SK-N-MC (cell line): ENCODE results near the gene ZBTB20.

Source experiments
- DNase-seq: peaks from one replicate; pipeline ENCODE4 v3.0.0-alpha.2; 2011; ENCODE audit warnings: low read depth, low spot score
- H3K27ac ChIP-seq: fragments of 200-600 bp; sonication (generic); 2 replicates; pipeline ENCODE4 v1.5.1; 2016; ENCODE audit warnings: mixed run types
- H3K36me3 ChIP-seq: fragments of 200-600 bp; sonication (generic); 2 replicates; pipeline ENCODE4 v1.6.1; 2017; ENCODE audit warnings: antibody characterized with exemption, low read length, mixed read lengths; ENCODE audit not compliant: insufficient read depth
- H3K4me3 ChIP-seq: fragments of 200-600 bp; sonication (generic); 2 replicates; pipeline ENCODE4 v1.5.1; 2016
- H3K9ac ChIP-seq: fragments of 200-600 bp; sonication (generic); 2 replicates; pipeline ENCODE4 v1.8.0; 2017; ENCODE audit warnings: mixed run types, mixed read lengths; ENCODE audit not compliant: insufficient read length
- H3K9me3 ChIP-seq: fragments of 200-600 bp; sonication (generic); 2 replicates; pipeline ENCODE4 v1.6.1; 2017; ENCODE audit warnings: low read depth, mild to moderate bottlenecking, antibody characterized with exemption, low read length, moderate library complexity, mixed read lengths
- EZH2 ChIP-seq: fragments of 200-600 bp; sonication (generic); IDR thresholded peaks from one replicate; pipeline ENCODE4 v1.6.1; 2017; ENCODE audit warnings: antibody characterized with exemption
- FOXP2 ChIP-seq: optimal IDR thresholded peaks from 2 replicates; pipeline ENCODE3; 2011; ENCODE audit warnings: mild to moderate bottlenecking, moderate library complexity; ENCODE audit not compliant: insufficient read depth; ENCODE audit errors: extremely low read length, control extremely low read depth
- POLR2AphosphoS5 ChIP-seq: IDR thresholded peaks from 2 replicates; pipeline ENCODE4 v1.6.1; 2012; ENCODE audit warnings: mild to moderate bottlenecking, low read depth, low read length, borderline replicate concordance

The ZBTB20 gene

GRCh38 chr3:114437897-114438296 is 709.2 kb downstream of the ZBTB20 start:
- H3K9me3 ChIP-seq = no peaks in the 10 kb centered on the region
- DNase-seq = no peak
- no peaks in the 10 kb centered on the region for H3K36me3 ChIP-seq

GRCh38 chr3:114436182-114436581 is 710.9 kb downstream of the ZBTB20 start:
- no peak for DNase-seq
- H3K9me3 ChIP-seq = no peaks in the 10 kb centered on the region
- no peak overlapping the region for H3K4me3 ChIP-seq
- H3K9ac ChIP-seq = no peak overlapping the region
- H3K36me3 ChIP-seq = no peaks in the 10 kb centered on the region
- no peak overlapping the region for H3K27ac ChIP-seq
- TF ChIP-seq POLR2AphosphoS5 = no peak
- no peak for TF ChIP-seq FOXP2
- TF ChIP-seq EZH2 = no peak

More at GRCh38 chr3:114437897-114438296, 709.2 kb downstream of the ZBTB20 start:
- no peak overlapping the region for H3K9ac ChIP-seq
- no peak overlapping the region for H3K4me3 ChIP-seq
- no peak overlapping the region for H3K27ac ChIP-seq
- TF ChIP-seq FOXP2 = no peak
- no peak for TF ChIP-seq POLR2AphosphoS5
- TF ChIP-seq EZH2 = no peak

GRCh38 chr3:114435386-114436115 is 711.5 kb downstream of the ZBTB20 start:
- no peaks in the 10 kb centered on the region for H3K9me3 ChIP-seq

GRCh38 chr3:114432310-114432709 is 714.8 kb downstream of the ZBTB20 start:
- no peaks in the 10 kb centered on the region for H3K9me3 ChIP-seq
- no peak overlapping the region for H3K4me3 ChIP-seq
- no peak for DNase-seq
- no peaks in the 10 kb centered on the region for H3K36me3 ChIP-seq
- TF ChIP-seq EZH2 (no peak), POLR2AphosphoS5 (no peak), FOXP2 (no peak)
- no peak overlapping the region for H3K9ac ChIP-seq
- no peak overlapping the region for H3K27ac ChIP-seq

More at GRCh38 chr3:114435386-114436115, 711.5 kb downstream of the ZBTB20 start:
- H3K4me3 ChIP-seq = no peak overlapping the region
- H3K9ac ChIP-seq = no peak overlapping the region
- no peak overlapping the region for H3K27ac ChIP-seq
- H3K36me3 ChIP-seq = no peaks in the 10 kb centered on the region
- no peak for TF ChIP-seq FOXP2
- no peak for TF ChIP-seq EZH2
- no peak for TF ChIP-seq POLR2AphosphoS5
- no peak for DNase-seq

- H3K9me3 ChIP-seq = no peaks in the 10 kb centered on the region
- no peak overlapping the region for H3K27ac ChIP-seq
- no peak overlapping the region for H3K4me3 ChIP-seq
- TF ChIP-seq POLR2AphosphoS5 (no peak), EZH2 (no peak), FOXP2 (no peak)
- H3K9ac ChIP-seq = no peak overlapping the region
- no peak for DNase-seq
- no peaks in the 10 kb centered on the region for H3K36me3 ChIP-seq
Measured at GRCh38 chr3:114428044-114428595, 719.0 kb downstream of the ZBTB20 start.

- no peak for TF ChIP-seq EZH2
- TF ChIP-seq FOXP2 = no peak
- TF ChIP-seq POLR2AphosphoS5 = no peak
- DNase-seq = no peak
- Histone ChIP-seq H3K9ac (no peak overlapping the region), H3K36me3 (no peaks in the 10 kb centered on the region), H3K9me3 (no peaks in the 10 kb centered on the region), H3K4me3 (no peak overlapping the region), H3K27ac (no peak overlapping the region)
Measured at GRCh38 chr3:114427285-114428043, 719.6 kb downstream of the ZBTB20 start.

- no peak overlapping the region for H3K4me3 ChIP-seq
- TF ChIP-seq FOXP2 (no peak), POLR2AphosphoS5 (no peak), EZH2 (no peak)
Measured at GRCh38 chr3:114424337-114424736, 722.8 kb downstream of the ZBTB20 start.

GRCh38 chr3:114421204-114421603 is 725.9 kb downstream of the ZBTB20 start:
- H3K36me3 ChIP-seq = no peaks in the 10 kb centered on the region
- no peak overlapping the region for H3K4me3 ChIP-seq
- no peak overlapping the region for H3K9ac ChIP-seq
- no peak overlapping the region for H3K27ac ChIP-seq
- TF ChIP-seq POLR2AphosphoS5 (no peak), FOXP2 (no peak), EZH2 (no peak)
- no peak for DNase-seq
- H3K9me3 ChIP-seq = no peaks in the 10 kb centered on the region

More at GRCh38 chr3:114424337-114424736, 722.8 kb downstream of the ZBTB20 start:
- H3K9ac ChIP-seq = no peak overlapping the region
- H3K36me3 ChIP-seq = no peaks in the 10 kb centered on the region
- no peak overlapping the region for H3K27ac ChIP-seq
- no peaks in the 10 kb centered on the region for H3K9me3 ChIP-seq
- no peak for DNase-seq
